WERI-Rb-1 (cell line): ENCODE results near the gene FTO.

ENCODE experiments used
- DNase-seq: peaks from one replicate; pipeline ENCODE4 v3.0.0-alpha.2; 2020
- H3K27ac ChIP-seq: fragments of 250-450 bp; sonication (Bioruptor Pico); 2 replicates; pipeline ENCODE4 v1.5.1; 2020; ENCODE audit warnings: mild to moderate bottlenecking, moderate library complexity
- H3K27me3 ChIP-seq: fragments of 250-450 bp; sonication (Bioruptor Pico); 2 replicates; pipeline ENCODE4 v1.5.1; 2021; ENCODE audit warnings: mild to moderate bottlenecking, low read depth, moderate library complexity; ENCODE audit not compliant: insufficient read depth, severe bottlenecking
- H3K36me3 ChIP-seq: fragments of 250-450 bp; sonication (Bioruptor Pico); 2 replicates; pipeline ENCODE4 v1.5.1; 2020; ENCODE audit warnings: mild to moderate bottlenecking, moderate library complexity
- H3K4me3 ChIP-seq: 2 replicates; pipeline ENCODE4 v1.5.1; 2011; ENCODE audit warnings: low read depth, mild to moderate bottlenecking, control low read depth, low read length
- H3K9me3 ChIP-seq: fragments of 250-450 bp; sonication (Bioruptor Pico); 2 replicates; pipeline ENCODE4 v1.5.1; 2021; ENCODE audit warnings: mild to moderate bottlenecking, moderate library complexity; ENCODE audit not compliant: severe bottlenecking
- TF ChIP-seq, protein P1 (sequence below): IDR thresholded peaks from 2 replicates; pipeline ENCODE4 v1.5.1; 2011; ENCODE audit warnings: low read depth, mild to moderate bottlenecking, control low read depth, inconsistent platforms, low read length

FTO gene

GRCh38 chr16:53893731-53894435 lies 189.9 kb downstream of the FTO start:
- H3K27me3 ChIP-seq, result no peaks in the 10 kb centered on the region
- no peak overlapping the region for H3K4me3 ChIP-seq
- TF ChIP-seq, protein P1, sequence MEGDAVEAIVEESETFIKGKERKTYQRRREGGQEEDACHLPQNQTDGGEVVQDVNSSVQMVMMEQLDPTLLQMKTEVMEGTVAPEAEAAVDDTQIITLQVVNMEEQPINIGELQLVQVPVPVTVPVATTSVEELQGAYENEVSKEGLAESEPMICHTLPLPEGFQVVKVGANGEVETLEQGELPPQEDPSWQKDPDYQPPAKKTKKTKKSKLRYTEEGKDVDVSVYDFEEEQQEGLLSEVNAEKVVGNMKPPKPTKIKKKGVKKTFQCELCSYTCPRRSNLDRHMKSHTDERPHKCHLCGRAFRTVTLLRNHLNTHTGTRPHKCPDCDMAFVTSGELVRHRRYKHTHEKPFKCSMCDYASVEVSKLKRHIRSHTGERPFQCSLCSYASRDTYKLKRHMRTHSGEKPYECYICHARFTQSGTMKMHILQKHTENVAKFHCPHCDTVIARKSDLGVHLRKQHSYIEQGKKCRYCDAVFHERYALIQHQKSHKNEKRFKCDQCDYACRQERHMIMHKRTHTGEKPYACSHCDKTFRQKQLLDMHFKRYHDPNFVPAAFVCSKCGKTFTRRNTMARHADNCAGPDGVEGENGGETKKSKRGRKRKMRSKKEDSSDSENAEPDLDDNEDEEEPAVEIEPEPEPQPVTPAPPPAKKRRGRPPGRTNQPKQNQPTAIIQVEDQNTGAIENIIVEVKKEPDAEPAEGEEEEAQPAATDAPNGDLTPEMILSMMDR, result no peak
- DNase-seq, result no peak
- H3K36me3 ChIP-seq, result peaks cover 6% of the 10 kb centered on the region; the same call in 1 of the 2 replicates
- H3K27ac ChIP-seq, result no peak overlapping the region
- no peaks in the 10 kb centered on the region for H3K9me3 ChIP-seq

DNA sequence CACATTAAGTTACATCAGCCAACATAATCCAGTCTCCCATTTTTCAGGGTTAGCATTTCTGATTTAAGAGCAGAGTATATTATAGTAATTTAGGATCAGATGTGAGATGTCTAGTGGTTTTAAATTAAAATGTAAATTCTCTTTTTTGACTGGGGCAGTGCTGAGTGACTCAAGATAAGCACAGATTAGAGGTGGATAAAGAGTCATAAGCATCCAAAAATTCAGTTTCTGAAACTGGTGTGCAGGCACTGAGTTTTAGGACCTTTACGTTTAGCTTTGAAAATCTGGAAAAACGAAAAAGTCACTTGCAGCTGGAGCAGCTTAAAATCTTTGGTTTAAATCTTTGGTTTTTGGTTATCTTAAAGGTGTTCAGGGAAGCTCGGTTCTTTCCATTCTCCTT lies 190.7 kb downstream of the FTO start:
- Histone ChIP-seq H3K9me3 (no peaks in the 10 kb centered on the region), H3K27me3 (no peaks in the 10 kb centered on the region), H3K4me3 (no peak overlapping the region), H3K36me3 (no peaks in the 10 kb centered on the region; the same call in 1 of the 2 replicates), H3K27ac (no peak overlapping the region)
- DNase-seq, result no peak
- TF ChIP-seq, protein P1, result no peak

GRCh38 chr16:53895433-53895832 lies 191.5 kb downstream of the FTO start:
- no peak overlapping the region for H3K27ac ChIP-seq
- H3K4me3 ChIP-seq, result no peak overlapping the region
- no peak for DNase-seq
- no peaks in the 10 kb centered on the region for H3K27me3 ChIP-seq
- H3K9me3 ChIP-seq, result no peaks in the 10 kb centered on the region
- TF ChIP-seq, protein P1, result no peak
- no peaks in the 10 kb centered on the region for H3K36me3 ChIP-seq

GRCh38 chr16:53895851-53896250 lies 191.9 kb downstream of the FTO start:
- Histone ChIP-seq H3K36me3 (no peaks in the 10 kb centered on the region), H3K4me3 (no peak overlapping the region), H3K27me3 (no peaks in the 10 kb centered on the region), H3K9me3 (no peaks in the 10 kb centered on the region), H3K27ac (no peak overlapping the region)
- no peak for DNase-seq
- TF ChIP-seq, protein P1, result no peak

GRCh38 chr16:53896722-53897121 lies 192.8 kb downstream of the FTO start:
- TF ChIP-seq, protein P1, result no peak
- Histone ChIP-seq H3K36me3 (no peaks in the 10 kb centered on the region), H3K27me3 (no peaks in the 10 kb centered on the region), H3K9me3 (no peaks in the 10 kb centered on the region), H3K4me3 (no peak overlapping the region), H3K27ac (no peak overlapping the region)
- DNase-seq, result no peak

DNA sequence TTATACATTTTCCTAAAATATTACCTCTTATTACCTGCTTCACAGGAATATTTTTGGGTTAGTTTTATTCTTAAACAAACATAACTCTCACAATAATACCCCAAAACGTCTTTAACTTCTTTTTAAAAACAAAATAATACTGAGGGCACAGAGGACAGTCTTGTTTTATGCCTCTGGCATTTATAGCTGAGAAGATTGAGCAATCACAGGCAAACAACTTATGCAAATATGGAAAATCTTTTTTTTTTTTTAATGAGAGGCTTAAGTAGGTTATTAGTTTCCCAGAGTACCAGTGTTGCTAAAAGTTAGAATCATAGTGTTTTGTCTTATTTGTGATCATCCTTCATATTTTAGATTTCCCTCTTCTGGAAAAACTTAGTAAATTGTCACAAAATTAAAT lies 195.0 kb downstream of the FTO start:
- TF ChIP-seq, protein P1, result no peak
- DNase-seq, result no peak
- H3K4me3 ChIP-seq, result no peak overlapping the region

More for the DNA sequence above, 195.0 kb downstream of the FTO start:
- H3K27me3 ChIP-seq, result no peaks in the 10 kb centered on the region
- no peaks in the 10 kb centered on the region for H3K9me3 ChIP-seq
- no peaks in the 10 kb centered on the region for H3K36me3 ChIP-seq
- H3K27ac ChIP-seq, result no peak overlapping the region
